NT2/D1 (cell line): Measurements from ENCODE around the gene MAD2L2.

Experiments used
- SUZ12 ChIP-seq: IDR thresholded peaks from 2 replicates; pipeline ENCODE4 v1.6.1; 2011; ENCODE audit not compliant: insufficient read length, insufficient read depth; ENCODE audit errors: extremely low read depth
- YY1 ChIP-seq: IDR thresholded peaks from 2 replicates; pipeline ENCODE4 v1.6.1; 2011; ENCODE audit not compliant: insufficient read length, insufficient read depth
- ZNF274 ChIP-seq: IDR thresholded peaks from 2 replicates; pipeline ENCODE4 v1.6.1; 2011; ENCODE audit warnings: mild to moderate bottlenecking, low read depth, low read length

DNA sequence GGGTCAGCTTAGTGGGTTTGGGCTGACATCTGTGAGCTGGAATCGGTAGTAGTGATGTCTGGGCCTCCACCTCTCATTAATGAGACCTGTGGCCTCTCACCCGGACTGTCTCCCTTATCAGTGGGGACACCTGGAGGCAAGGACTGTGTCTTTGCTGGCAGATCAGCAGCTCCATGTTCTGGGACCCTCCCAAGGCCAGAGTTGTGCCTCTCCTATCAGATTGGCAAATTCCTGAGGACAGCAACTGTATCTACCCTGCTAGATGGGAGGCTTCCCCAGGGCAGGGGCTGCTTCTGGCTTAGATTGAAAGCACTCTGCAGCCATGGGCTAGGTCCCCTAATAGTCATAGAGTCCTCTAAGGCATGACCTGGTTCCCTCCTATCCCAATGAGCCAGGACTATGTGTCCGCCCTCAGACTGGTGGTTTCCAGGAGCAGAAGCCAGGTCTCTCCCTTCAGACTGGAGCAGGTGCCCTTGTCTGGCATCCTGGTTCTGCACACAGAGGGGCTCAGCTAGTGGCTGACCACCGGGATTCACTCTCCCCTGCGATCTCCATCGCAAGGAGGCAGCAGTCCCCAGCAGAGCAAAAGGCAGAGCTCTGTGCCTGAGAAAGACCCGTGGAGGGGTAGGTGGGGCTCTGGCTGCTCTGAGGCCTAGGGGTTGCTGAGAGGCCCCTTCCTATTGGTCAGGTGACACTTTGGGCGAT is 16.4 kb upstream of the MAD2L2 start:
- TF ChIP-seq YY1 (no peak), ZNF274 (no peak), SUZ12 (no peak)
